D721Med (cell line): ENCODE data around the gene OR2M2.

ENCODE experiments used
- DNase-seq: peaks from one replicate; pipeline ENCODE4 v3.0.0; 2011; ENCODE audit warnings: low spot score; ENCODE audit not compliant: insufficient read length
- FAIRE-seq: peaks from 2 replicates; lab custom pipeline; 2011; peaks lifted over from hg19 to GRCh38; lab: Jason Lieb, UNC
- CTCF ChIP-seq: IDR thresholded peaks from 2 replicates; pipeline ENCODE4 v1.5.1; 2012; ENCODE audit warnings: mild to moderate bottlenecking, control low read depth; ENCODE audit not compliant: insufficient read depth; ENCODE audit errors: missing control alignments

The OR2M2 gene

DNA sequence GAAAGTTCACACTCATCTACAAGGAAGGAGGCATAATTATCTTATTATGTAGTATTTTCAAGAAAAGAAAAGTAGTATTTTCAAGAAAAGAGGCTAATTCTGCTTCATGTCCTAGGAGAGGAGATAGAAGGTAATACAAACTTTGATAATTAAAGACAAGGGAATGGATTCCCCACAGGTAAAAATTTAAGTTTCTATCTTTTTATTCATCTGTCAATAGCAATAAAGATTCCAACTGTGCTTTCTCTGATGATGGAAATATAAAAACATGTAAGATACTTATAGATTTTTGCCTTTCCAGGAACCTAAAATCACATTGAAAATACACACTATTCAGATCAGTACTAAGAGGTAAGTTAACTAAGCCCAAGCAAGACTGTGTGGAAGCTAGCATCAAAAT is at the start of gene OR2M2:
TSS of gene OR2M2 (plus strand) at position 301 of the 400 bp plus-strand sequence. CDS start 5,165 bp downstream, outside the sequence.
- no peak for TF ChIP-seq CTCF
- DNase-seq (no peak), FAIRE-seq (no peak)

DNA sequence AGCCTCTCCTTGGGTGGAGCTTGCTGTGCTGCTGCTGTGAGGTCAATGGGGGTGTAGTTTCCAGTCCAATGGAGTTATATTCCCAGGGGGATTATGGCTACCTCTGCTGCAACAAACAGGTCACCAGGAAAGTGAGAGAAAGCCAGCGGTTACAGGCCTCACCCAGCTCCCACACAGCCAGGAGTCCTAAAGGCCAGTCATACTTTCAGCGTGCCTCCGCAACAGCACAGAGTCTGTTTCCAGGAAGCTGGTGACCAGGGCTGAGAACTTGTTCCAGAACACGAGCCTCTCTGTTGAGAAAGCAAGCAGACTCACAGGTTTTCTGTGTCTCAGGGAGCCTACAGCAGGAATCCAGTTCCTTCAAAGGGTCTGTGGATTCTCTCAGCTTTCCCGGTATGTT is 47.0 kb upstream of the OR2M2 start:
- DNase-seq (no peak), FAIRE-seq (no peak)
- TF ChIP-seq CTCF: no peak

GRCh38 chr1:248136811-248137210 is 37.8 kb upstream of the OR2M2 start:
- DNase-seq (no peak), FAIRE-seq (no peak)
- TF ChIP-seq CTCF: no peak

DNA sequence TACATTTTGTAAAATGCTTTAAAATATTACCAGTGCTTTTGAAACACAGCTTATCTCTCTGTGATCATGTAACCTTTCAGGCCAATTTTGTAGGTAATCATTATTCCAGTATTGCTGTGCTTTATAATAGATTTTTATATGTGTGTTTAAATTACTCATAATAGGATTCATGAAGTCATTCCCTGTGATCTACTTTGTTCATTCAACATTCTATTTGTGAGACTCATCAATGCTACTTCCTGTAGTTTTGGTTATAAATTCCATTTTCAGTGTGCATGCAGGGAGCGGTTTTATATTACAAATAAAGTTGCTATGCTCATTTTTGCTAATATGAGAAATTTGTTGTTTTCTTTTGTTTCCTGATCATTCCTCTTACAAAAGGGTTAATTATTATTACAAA is 33.8 kb upstream of the OR2M2 start:
- FAIRE-seq: no peak
- DNase-seq: no peak
- no peak for TF ChIP-seq CTCF

- FAIRE-seq: no peak
- DNase-seq: no peak
- TF ChIP-seq CTCF: no peak
Measured at GRCh38 chr1:248143311-248143710, 31.3 kb upstream of the OR2M2 start.

GRCh38 chr1:248144513-248145198 is 30.0 kb upstream of the OR2M2 start, which contains the start of gene OR2M5:
Gene OR2M5 (plus strand): TSS chr1:248145148. CDS start chr1:248145148, 0 bp downstream.
- FAIRE-seq: no peak
- DNase-seq: no peak
- no peak for TF ChIP-seq CTCF

DNA sequence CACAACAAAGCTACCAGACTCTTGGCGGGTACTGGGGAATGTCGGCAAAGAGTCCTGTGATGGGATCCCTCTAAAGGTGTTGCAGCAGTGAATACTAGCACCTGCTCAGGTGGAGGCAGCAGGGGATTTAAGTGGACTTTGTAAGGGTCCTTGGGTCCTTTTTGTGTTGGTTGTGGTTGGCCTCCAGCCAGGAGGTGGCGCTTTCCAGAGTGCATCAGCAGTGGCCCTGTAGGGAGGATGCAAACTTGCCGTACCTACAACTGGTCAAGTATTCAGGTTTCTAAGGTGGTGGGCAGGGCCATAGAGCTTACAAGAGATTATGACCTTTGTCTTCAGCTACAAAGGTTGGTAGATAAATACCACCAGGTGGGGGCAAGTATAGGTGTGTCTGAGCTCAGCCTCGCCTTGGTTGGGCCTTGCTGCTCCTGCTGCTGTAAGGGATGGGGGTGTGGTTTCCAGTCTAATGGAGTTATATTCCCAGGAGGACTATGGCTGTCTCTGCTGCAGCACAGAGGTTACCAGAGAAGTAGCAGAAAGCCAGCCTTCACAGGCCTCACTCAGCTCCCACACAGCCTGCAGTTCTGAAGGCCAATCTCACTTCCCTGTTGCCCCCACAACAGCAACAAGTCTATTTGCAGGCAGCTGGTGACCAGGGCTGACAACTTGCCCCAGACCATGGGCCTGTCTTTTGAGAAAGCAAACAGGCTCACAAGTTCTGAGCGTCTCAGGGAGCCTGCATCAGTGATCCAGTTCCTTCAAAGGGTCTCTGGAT is 22.4 kb upstream of the OR2M2 start:
- no peak for TF ChIP-seq CTCF
- no peak for FAIRE-seq
- no peak for DNase-seq
